ENCODE data around the gene PDCD6IP. TPM values are rescaled to one million over a fixed set of nuclear protein-coding genes. Genes with fewer than 3 reads are reported as not detected.
"Not testable (repeated sequence)": the region's sequence is repeated elsewhere in the genome, so short reads cannot be mapped to it uniquely, and the experiment has no call there.

PDCD6IP gene
- total and polyA plus RNA-seq, 7 donors = 30.6 to 152 (median 116) TPM

- H3K27ac ChIP-seq = no peak overlapping the region
- no peaks in the 10 kb centered on the region for H3K9me3 ChIP-seq
- H3K4me3 ChIP-seq = no peak overlapping the region
- no peak for DNase-seq
- no peak for TF ChIP-seq CTCF (IDR thresholded peaks at IDR 0.05)
- no peaks in the 10 kb centered on the region for H3K27me3 ChIP-seq (ENCODE audit: insufficient read depth in 3 of 3, low read length in 2 of 3)
- intact Hi-C loops (cut with DNase I) = loop anchor here in 1 of 2 donors (10.0 kb wide), 1 partner anchor 53 kb away; no protein-coding TSS in a partner anchor
- no peaks in the 10 kb centered on the region for H3K4me1 ChIP-seq
- WGBS, 3 donors = 91 to 96% (median 92%) methylated on average over 3 of the region's 3 CpGs
- H3K36me3 ChIP-seq (ENCODE audit: insufficient read depth in 1 of 2, low read depth in 1 of 2) = no peaks in the 10 kb centered on the region
- ATAC-seq = no peak
These were observed 20.4 kb upstream of the PDCD6IP start for GRCh38 chr3:33777996-33778395.

- Histone ChIP-seq H3K9me3 (no peaks in the 10 kb centered on the region), H3K27ac (no peak overlapping the region), H3K36me3 (ENCODE audit: insufficient read depth in 1 of 2, low read depth in 1 of 2) (no peaks in the 10 kb centered on the region), H3K4me1 (no peaks in the 10 kb centered on the region), H3K4me3 (no peak overlapping the region), H3K27me3 (ENCODE audit: insufficient read depth in 3 of 3, low read length in 2 of 3) (no peaks in the 10 kb centered on the region)
- ATAC-seq = no peak
- WGBS, 3 donors = 59 to 63% (median 60%) methylated on average over 3 of the region's 3 CpGs
- no peak for DNase-seq
- no peak for TF ChIP-seq CTCF (IDR thresholded peaks at IDR 0.05)
- intact Hi-C loops (cut with DNase I) = loop anchor here in 1 of 2 donors (10.0 kb wide), 2 partner anchors 55 to 645 kb away; no protein-coding TSS in a partner anchor
These were observed 18.7 kb upstream of the PDCD6IP start for GRCh38 chr3:33779751-33780150.

GRCh38 chr3:33781413-33781812, 17.0 kb upstream of the PDCD6IP start:
- intact Hi-C loops (cut with DNase I) = loop anchor here in 1 of 2 donors (10.0 kb wide), 1 partner anchor 647 kb away; no protein-coding TSS in a partner anchor

GRCh38 chr3:33786565-33787327, 11.7 kb upstream of the PDCD6IP start:
- no peaks in the 10 kb centered on the region for H3K36me3 ChIP-seq (ENCODE audit: insufficient read depth in 1 of 2, low read depth in 1 of 2)
- intact Hi-C loops (cut with DNase I) = loop anchor here (1.0 to 10.0 kb wide), 4 partner anchors 69 to 652 kb away; partner anchors contain the start of gene CLASP2 (in 1 of the 2)
- no peak for DNase-seq
- H3K4me3 ChIP-seq = peak overlapping the region; percentile 4
- WGBS, 3 donors = 62 to 64% (median 63%) methylated on average over 7 of the region's 7 CpGs
- peak in 1 of 4 donors; percentile 29 for ATAC-seq
- no peaks in the 10 kb centered on the region for H3K27me3 ChIP-seq (ENCODE audit: insufficient read depth in 3 of 3, low read length in 2 of 3)
- no peak for TF ChIP-seq CTCF (IDR thresholded peaks at IDR 0.05)
- H3K27ac ChIP-seq = no peak overlapping the region
- H3K9me3 ChIP-seq = no peaks in the 10 kb centered on the region
- no peaks in the 10 kb centered on the region for H3K4me1 ChIP-seq

More at GRCh38 chr3:33781413-33781812, 17.0 kb upstream of the PDCD6IP start:
- not testable (repeated sequence) for H3K27me3 ChIP-seq (ENCODE audit: insufficient read depth in 3 of 3, low read length in 2 of 3); H3K27ac ChIP-seq; H3K36me3 ChIP-seq (ENCODE audit: insufficient read depth in 1 of 2, low read depth in 1 of 2); H3K4me1 ChIP-seq; DNase-seq; ATAC-seq; H3K9me3 ChIP-seq; H3K4me3 ChIP-seq
- 93 to 100% (median 93%) methylated on average over 6 of the region's 6 CpGs for WGBS, 3 donors

- intact Hi-C loops (cut with DNase I) = loop anchor here (1.0 to 10.0 kb wide), 4 partner anchors 70 to 653 kb away; partner anchors contain the start of gene CLASP2 (in 1 of the 2)
- no peaks in the 10 kb centered on the region for H3K9me3 ChIP-seq
- H3K36me3 ChIP-seq (ENCODE audit: insufficient read depth in 1 of 2, low read depth in 1 of 2) = no peaks in the 10 kb centered on the region
- DNase-seq = peak in 1 of 2 donors; percentile 31
- H3K4me1 ChIP-seq = no peaks in the 10 kb centered on the region
- peak; percentile 71 to 96 (median 88) for ATAC-seq
- peak overlapping the region; percentile 4 for H3K4me3 ChIP-seq
- TF ChIP-seq CTCF (IDR thresholded peaks at IDR 0.05) = peak; percentile 76
- 5 to 6% (median 6%) methylated on average over 15 of the region's 15 CpGs for WGBS, 3 donors
- no peak overlapping the region for H3K27ac ChIP-seq
- H3K27me3 ChIP-seq (ENCODE audit: insufficient read depth in 3 of 3, low read length in 2 of 3) = no peaks in the 10 kb centered on the region
These were observed 11.0 kb upstream of the PDCD6IP start for GRCh38 chr3:33787328-33788009.

Measured in psoas muscle (tissue), 8 donors.